Measurements from ENCODE around the gene NAALADL2.

GRCh38 chr3:174951498-174952005 is 92.4 kb downstream of the NAALADL2 start:
- TF ChIP-seq POLR2AphosphoS5 (IDR thresholded peaks at IDR 0.05; ENCODE audit: low read depth, low read length) (no peak), REST (IDR thresholded peaks at IDR 0.05; ENCODE audit: insufficient read depth in 1 of 2, low read depth in 2 of 2, low read length in 1 of 2) (no peak), CTCF (IDR thresholded peaks at IDR 0.05) (no peak), TCF7L2 (IDR thresholded peaks at IDR 0.05; ENCODE audit: low read depth, low read length) (no peak), SIN3A (IDR thresholded peaks at IDR 0.05; ENCODE audit: borderline replicate concordance, insufficient read depth, low read depth, low read length) (no peak)
